Natural killer cell (primary cell): ENCODE data around the gene PASK. TPM values are rescaled to one million over a fixed set of nuclear protein-coding genes. Genes with fewer than 3 reads are reported as not detected.

Source experiments
- ATAC-seq, 3 donors: fragments of 150-1000 bp in 2 of 3; fragments of 200-7000 bp in 1 of 3; cut with Tn5 transposase; 1 replicate in 1 of 3; 2 replicates in 2 of 3; pipeline ENCODE4 v1.10.0; 2021; ENCODE audit warnings: mild to moderate bottlenecking in 2 of 3, moderate library complexity in 2 of 3
- DNase-seq, 2 donors: peaks; one replicate each; pipeline versions ENCODE4 v3.0.0 to v3.0.0-alpha.2; 2013 to 2021; ENCODE audit warnings: mixed read lengths in 1 of 2
- H3K27ac ChIP-seq: one replicate; pipeline ENCODE4 v1.5.1; 2013; ENCODE audit warnings: mild to moderate bottlenecking, low read length
- H3K27me3 ChIP-seq: one replicate; pipeline ENCODE4 v1.6.1; 2013; ENCODE audit warnings: low read length; ENCODE audit not compliant: control insufficient read depth, insufficient read depth
- H3K36me3 ChIP-seq: one replicate; pipeline ENCODE4 v1.6.1; 2013; ENCODE audit warnings: low read length; ENCODE audit not compliant: control insufficient read depth, insufficient read depth
- H3K4me1 ChIP-seq: one replicate; pipeline ENCODE4 v1.6.1; 2013; ENCODE audit warnings: low read length; ENCODE audit not compliant: control insufficient read depth, insufficient read depth
- H3K4me3 ChIP-seq: one replicate; pipeline ENCODE4 v1.5.1; 2013; ENCODE audit warnings: low read length
- H3K9me3 ChIP-seq: one replicate; pipeline ENCODE4 v1.6.1; 2013; ENCODE audit warnings: low read length; ENCODE audit not compliant: control insufficient read depth, insufficient read depth
- H3K27ac Mint-ChIP-seq, 2 donors: one replicate each; pipeline ENCODE4 v1.8.0; 2022; ENCODE audit warnings: mild to moderate bottlenecking in 2 of 2, mixed read lengths in 2 of 2, moderate library complexity in 1 of 2
- H3K27me3 Mint-ChIP-seq, 2 donors: one replicate each; pipeline ENCODE4 v1.8.0; 2022; ENCODE audit warnings: low read depth in 2 of 2, mixed read lengths in 2 of 2
- H3K36me3 Mint-ChIP-seq: one replicate; pipeline ENCODE4 v1.8.0; 2022; ENCODE audit warnings: mixed read lengths
- H3K4me1 Mint-ChIP-seq, 2 donors: one replicate each; pipeline ENCODE4 v1.8.0; 2022; ENCODE audit warnings: mixed read lengths in 2 of 2
- H3K4me3 Mint-ChIP-seq: one replicate; pipeline ENCODE4 v1.8.0; 2022; ENCODE audit warnings: mild to moderate bottlenecking, moderate library complexity, mixed read lengths
- H3K9me3 Mint-ChIP-seq, 2 donors: one replicate each; pipeline ENCODE4 v1.8.0; 2022; ENCODE audit warnings: mixed read lengths in 2 of 2
- WGBS: methylation state at CpG from one replicate; pipeline ENCODE4 v1.1.7; 2013; ENCODE audit warnings: missing lambda C conversion rate; ENCODE audit not compliant: insufficient coverage; 5-methylcytosine and 5-hydroxymethylcytosine counted together
- intact Hi-C: fragments of 100-400 bp; cut with micrococcal nuclease; formaldehyde crosslinking; loops from one replicate; pipeline ENCODE4 v1.14.2; 2022
- total RNA-seq, 4 donors: library from RNA; stranded (reverse); fragments of 120-200 nt in 1 of 4; gene quantifications; one replicate each; pipeline versions ENCODE4 v1.2.3 to v1.2.4, GENCODE V29; 2013 to 2022
- TF ChIP-seq, protein P1 (sequence below): fragments of 200-600 bp; IDR thresholded peaks from one replicate; pipeline ENCODE4 v1.8.0; 2022; ENCODE audit warnings: antibody characterized with exemption

PASK gene
- total RNA-seq, 3 donors from 2014 or later (not counting 1 experiment from before 2014, with no cell fraction given): 27.9 to 45.2 (median 36.2) TPM

DNA sequence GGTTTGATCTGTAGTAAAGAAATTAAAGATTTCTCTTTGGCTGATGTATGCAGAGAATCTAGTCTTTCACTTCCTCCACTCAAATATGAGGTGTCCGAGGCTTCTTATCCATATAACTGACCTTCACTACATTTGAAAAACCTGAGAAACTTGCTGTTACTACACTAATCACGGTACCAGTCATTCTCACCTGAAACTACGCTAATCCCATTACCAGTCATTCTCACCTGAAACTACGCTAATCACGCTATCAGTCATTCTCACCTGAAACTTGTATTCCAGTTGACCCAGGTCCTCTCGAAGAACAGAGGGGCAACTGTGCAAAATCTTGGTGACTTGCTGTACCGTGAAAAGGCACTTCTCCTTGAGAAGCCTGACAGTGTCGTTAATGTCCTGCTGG lies 52.3 kb downstream of the PASK start:
- WGBS: 78% methylated on average over 8 of the region's 8 CpGs
- H3K27me3 Mint-ChIP-seq: no peaks in the 10 kb centered on the region
- H3K36me3 ChIP-seq: peaks cover 68% of the 10 kb centered on the region
- no peaks in the 10 kb centered on the region for H3K9me3 ChIP-seq
- peaks cover 18% of the 10 kb centered on the region for H3K4me1 ChIP-seq
- no peak overlapping the region for H3K4me3 ChIP-seq
- no peak overlapping the region for H3K27ac ChIP-seq
- H3K9me3 Mint-ChIP-seq: no peaks in the 10 kb centered on the region
- no peaks in the 10 kb centered on the region for H3K36me3 Mint-ChIP-seq
- H3K27me3 ChIP-seq: no peaks in the 10 kb centered on the region
- DNase-seq (no peak), ATAC-seq (no peak)
- TF ChIP-seq, protein P1, sequence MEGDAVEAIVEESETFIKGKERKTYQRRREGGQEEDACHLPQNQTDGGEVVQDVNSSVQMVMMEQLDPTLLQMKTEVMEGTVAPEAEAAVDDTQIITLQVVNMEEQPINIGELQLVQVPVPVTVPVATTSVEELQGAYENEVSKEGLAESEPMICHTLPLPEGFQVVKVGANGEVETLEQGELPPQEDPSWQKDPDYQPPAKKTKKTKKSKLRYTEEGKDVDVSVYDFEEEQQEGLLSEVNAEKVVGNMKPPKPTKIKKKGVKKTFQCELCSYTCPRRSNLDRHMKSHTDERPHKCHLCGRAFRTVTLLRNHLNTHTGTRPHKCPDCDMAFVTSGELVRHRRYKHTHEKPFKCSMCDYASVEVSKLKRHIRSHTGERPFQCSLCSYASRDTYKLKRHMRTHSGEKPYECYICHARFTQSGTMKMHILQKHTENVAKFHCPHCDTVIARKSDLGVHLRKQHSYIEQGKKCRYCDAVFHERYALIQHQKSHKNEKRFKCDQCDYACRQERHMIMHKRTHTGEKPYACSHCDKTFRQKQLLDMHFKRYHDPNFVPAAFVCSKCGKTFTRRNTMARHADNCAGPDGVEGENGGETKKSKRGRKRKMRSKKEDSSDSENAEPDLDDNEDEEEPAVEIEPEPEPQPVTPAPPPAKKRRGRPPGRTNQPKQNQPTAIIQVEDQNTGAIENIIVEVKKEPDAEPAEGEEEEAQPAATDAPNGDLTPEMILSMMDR: no peak
- peaks cover 17 to 44% of the 10 kb centered on the region in 2 donors for H3K4me1 Mint-ChIP-seq
- peak overlapping the region in 1 of 2 donors; percentile 19 for H3K27ac Mint-ChIP-seq
- H3K4me3 Mint-ChIP-seq: no peak overlapping the region
- intact Hi-C loops: no loop called here

DNA sequence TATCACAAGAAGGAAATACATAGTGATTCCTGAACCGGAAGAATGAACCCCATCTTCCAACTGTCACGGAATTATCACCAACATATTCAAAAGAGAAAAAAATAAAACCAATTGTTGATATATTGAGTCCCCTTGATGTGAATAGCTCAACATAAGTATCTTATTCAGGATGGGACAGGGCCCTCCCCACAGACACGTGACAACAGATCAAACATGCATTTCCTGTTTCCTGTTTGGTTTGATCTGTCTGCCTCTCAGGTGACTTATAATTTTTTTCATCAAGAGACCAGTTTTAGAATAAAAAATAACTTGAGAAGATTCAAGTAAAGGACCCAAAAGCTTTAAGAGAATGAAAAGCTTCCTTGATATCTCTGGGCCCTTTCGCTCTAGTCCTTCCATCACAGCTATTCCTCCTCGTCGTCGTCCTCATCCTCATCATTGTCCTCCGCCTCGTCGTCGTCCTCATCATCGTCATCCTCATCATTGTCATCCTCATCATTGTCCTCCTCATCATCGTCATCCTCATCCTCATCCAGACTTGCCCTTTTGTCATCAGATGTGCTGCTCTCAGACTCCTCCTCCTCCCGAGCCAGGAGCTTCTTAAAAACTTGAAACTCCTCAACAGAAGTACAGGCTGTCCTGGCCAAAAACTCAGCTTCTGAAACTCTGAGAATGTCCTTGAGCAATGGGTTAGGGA lies 53.5 kb downstream of the PASK start:
- WGBS: 86% methylated on average over 14 of the region's 14 CpGs
- H3K4me3 ChIP-seq: no peak overlapping the region
- H3K27ac Mint-ChIP-seq: peak overlapping the region; percentile 19 to 71
- TF ChIP-seq, protein P1: no peak
- H3K36me3 Mint-ChIP-seq: no peaks in the 10 kb centered on the region
- H3K4me3 Mint-ChIP-seq: no peak overlapping the region
- peaks cover 11 to 36% of the 10 kb centered on the region in 2 donors for H3K4me1 Mint-ChIP-seq
- H3K9me3 ChIP-seq: no peaks in the 10 kb centered on the region
- H3K36me3 ChIP-seq: peaks cover 79% of the 10 kb centered on the region
- H3K9me3 Mint-ChIP-seq: no peaks in the 10 kb centered on the region
- peaks cover 7% of the 10 kb centered on the region for H3K4me1 ChIP-seq
- intact Hi-C loops: no loop called here
- H3K27ac ChIP-seq: no peak overlapping the region
- no peaks in the 10 kb centered on the region for H3K27me3 ChIP-seq
- no peaks in the 10 kb centered on the region for H3K27me3 Mint-ChIP-seq
- ATAC-seq: peak in 1 of 3 donors; percentile 64
- peak in 1 of 2 donors; percentile 84 for DNase-seq

DNA sequence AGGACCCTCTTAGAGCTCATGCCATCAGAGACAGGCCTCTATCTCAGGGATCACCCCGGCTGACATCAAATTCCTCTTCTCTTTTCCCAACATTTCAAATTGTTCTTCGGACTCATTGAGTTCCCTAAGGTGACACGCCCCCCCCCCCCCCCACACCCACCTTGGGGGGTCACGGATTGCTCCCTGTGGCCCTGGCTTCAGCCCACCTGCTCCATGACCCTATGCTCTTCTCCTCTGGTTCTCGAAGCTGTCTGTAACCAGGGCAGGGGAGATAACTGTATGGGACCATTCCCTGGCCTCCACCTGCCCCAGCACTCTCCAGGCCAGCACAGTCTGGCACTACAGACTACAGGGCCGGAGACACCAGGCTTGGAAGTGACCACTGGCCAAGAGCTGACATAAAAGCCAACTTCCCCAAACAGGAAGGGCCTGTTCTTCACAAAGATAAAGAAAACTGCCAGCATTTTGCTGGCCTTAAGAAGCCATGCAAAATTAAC lies 54.3 kb downstream of the PASK start:
- DNase-seq (no peak), ATAC-seq (no peak)
- Mint-ChIP-seq H3K27me3 (no peaks in the 10 kb centered on the region), H3K4me1 (peaks cover 11 to 30% of the 10 kb centered on the region in 2 donors), H3K36me3 (no peaks in the 10 kb centered on the region), H3K4me3 (no peak overlapping the region), H3K9me3 (no peaks in the 10 kb centered on the region), H3K27ac (peak overlapping the region in 1 of 2 donors; percentile 19)
- H3K27me3 ChIP-seq: no peaks in the 10 kb centered on the region
- peaks cover 77% of the 10 kb centered on the region for H3K36me3 ChIP-seq
- peaks cover 5% of the 10 kb centered on the region for H3K4me1 ChIP-seq
- intact Hi-C loops: no loop called here
- WGBS: 90% methylated on average over 6 of the region's 6 CpGs
- no peaks in the 10 kb centered on the region for H3K9me3 ChIP-seq
- no peak overlapping the region for H3K27ac ChIP-seq
- H3K4me3 ChIP-seq: no peak overlapping the region
- TF ChIP-seq, protein P1: no peak
